ENCODE results near the gene SPTLC1.
"Not testable (repeated sequence)": the region's sequence is repeated elsewhere in the genome, so short reads cannot be mapped to it uniquely, and the experiment has no call there.

Gene SPTLC1

GRCh38 chr9:92115071-92115858 is at the start of gene SPTLC1:
TSS of gene SPTLC1 (minus strand) at chr9:92115413. CDS start at chr9:92115370, 43 bp downstream.
- peak; percentile 91 for DNase-seq (ENCODE audit: low read depth)

- DNase-seq (ENCODE audit: low read depth) = no peak
Measured at GRCh38 chr9:92164975-92165374, 49.8 kb upstream of the SPTLC1 start.

GRCh38 chr9:92164490-92164889 is 49.3 kb upstream of the SPTLC1 start:
- DNase-seq (ENCODE audit: low read depth) = no peak

- DNase-seq (ENCODE audit: low read depth) = no peak
Measured at GRCh38 chr9:92163276-92163675, 48.1 kb upstream of the SPTLC1 start.

GRCh38 chr9:92160786-92161185 is 45.6 kb upstream of the SPTLC1 start:
- DNase-seq (ENCODE audit: low read depth) = no peak

GRCh38 chr9:92159058-92159457 is 43.8 kb upstream of the SPTLC1 start:
- DNase-seq (ENCODE audit: low read depth) = no peak

GRCh38 chr9:92158097-92158601 is 42.9 kb upstream of the SPTLC1 start:
- DNase-seq (ENCODE audit: low read depth) = no peak

- not testable (repeated sequence) for DNase-seq (ENCODE audit: low read depth)
Measured at GRCh38 chr9:92155736-92156135, 40.5 kb upstream of the SPTLC1 start.

- DNase-seq (ENCODE audit: low read depth) = no peak
Measured at GRCh38 chr9:92155221-92155620, 40.0 kb upstream of the SPTLC1 start.

- DNase-seq (ENCODE audit: low read depth) = not testable (repeated sequence)
Measured at GRCh38 chr9:92153466-92154415, 38.5 kb upstream of the SPTLC1 start.

GRCh38 chr9:92151691-92152393 is 36.6 kb upstream of the SPTLC1 start:
- no peak for DNase-seq (ENCODE audit: low read depth)

GRCh38 chr9:92150501-92151470 is 35.6 kb upstream of the SPTLC1 start:
- DNase-seq (ENCODE audit: low read depth) = not testable (repeated sequence)

GRCh38 chr9:92147852-92148180 is 32.6 kb upstream of the SPTLC1 start:
- no peak for DNase-seq (ENCODE audit: low read depth)

GRCh38 chr9:92147030-92147851 is 32.0 kb upstream of the SPTLC1 start:
- DNase-seq (ENCODE audit: low read depth) = no peak

GRCh38 chr9:92146610-92147009 is 31.4 kb upstream of the SPTLC1 start:
- DNase-seq (ENCODE audit: low read depth) = no peak

- not testable (repeated sequence) for DNase-seq (ENCODE audit: low read depth)
Measured at GRCh38 chr9:92145784-92146183, 30.6 kb upstream of the SPTLC1 start.

GRCh38 chr9:92142329-92142728 is 27.1 kb upstream of the SPTLC1 start:
- no peak for DNase-seq (ENCODE audit: low read depth)

- no peak for DNase-seq (ENCODE audit: low read depth)
Measured at GRCh38 chr9:92141144-92142129, 26.2 kb upstream of the SPTLC1 start.

- DNase-seq (ENCODE audit: low read depth) = no peak
Measured at GRCh38 chr9:92140754-92141143, 25.5 kb upstream of the SPTLC1 start.
